Measurements from ENCODE around the gene CTRB2.
"Not testable (repeated sequence)": the region's sequence is repeated elsewhere in the genome, so short reads cannot be mapped to it uniquely, and the experiment has no call there.

CTRB2 gene

DNA sequence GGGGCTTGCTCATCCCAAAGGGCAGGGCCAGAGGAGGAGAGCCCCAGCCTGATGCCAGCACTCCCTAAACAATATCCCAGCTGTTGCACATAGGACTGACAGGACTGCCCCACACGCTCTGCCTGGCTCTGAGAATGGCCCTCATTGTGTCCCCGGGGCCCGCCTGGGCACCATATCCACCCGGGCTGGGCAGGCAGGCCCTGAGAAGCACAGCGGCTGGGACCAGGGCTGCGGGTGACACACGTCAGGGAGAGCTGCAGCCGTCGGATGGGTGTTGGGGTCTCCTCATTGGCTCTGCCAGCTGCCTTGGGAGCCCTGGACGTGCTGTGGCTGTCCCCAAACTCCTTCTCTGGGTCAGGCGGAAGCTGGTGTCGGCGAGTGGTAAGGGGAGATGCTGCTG is 40.3 kb upstream of the CTRB2 start:
- in situ Hi-C loops (cut with MboI; ENCODE audit: low sequenced_read_pairs, unreplicated experiment) = no loop called here
- no peak for DNase-seq (ENCODE audit: low spot score)
- TF ChIP-seq, protein P1, sequence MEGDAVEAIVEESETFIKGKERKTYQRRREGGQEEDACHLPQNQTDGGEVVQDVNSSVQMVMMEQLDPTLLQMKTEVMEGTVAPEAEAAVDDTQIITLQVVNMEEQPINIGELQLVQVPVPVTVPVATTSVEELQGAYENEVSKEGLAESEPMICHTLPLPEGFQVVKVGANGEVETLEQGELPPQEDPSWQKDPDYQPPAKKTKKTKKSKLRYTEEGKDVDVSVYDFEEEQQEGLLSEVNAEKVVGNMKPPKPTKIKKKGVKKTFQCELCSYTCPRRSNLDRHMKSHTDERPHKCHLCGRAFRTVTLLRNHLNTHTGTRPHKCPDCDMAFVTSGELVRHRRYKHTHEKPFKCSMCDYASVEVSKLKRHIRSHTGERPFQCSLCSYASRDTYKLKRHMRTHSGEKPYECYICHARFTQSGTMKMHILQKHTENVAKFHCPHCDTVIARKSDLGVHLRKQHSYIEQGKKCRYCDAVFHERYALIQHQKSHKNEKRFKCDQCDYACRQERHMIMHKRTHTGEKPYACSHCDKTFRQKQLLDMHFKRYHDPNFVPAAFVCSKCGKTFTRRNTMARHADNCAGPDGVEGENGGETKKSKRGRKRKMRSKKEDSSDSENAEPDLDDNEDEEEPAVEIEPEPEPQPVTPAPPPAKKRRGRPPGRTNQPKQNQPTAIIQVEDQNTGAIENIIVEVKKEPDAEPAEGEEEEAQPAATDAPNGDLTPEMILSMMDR (IDR thresholded peaks at IDR 0.05; ENCODE audit: borderline replicate concordance, control extremely low read depth, extremely low read depth, insufficient read depth, missing control alignments) = no peak

DNA sequence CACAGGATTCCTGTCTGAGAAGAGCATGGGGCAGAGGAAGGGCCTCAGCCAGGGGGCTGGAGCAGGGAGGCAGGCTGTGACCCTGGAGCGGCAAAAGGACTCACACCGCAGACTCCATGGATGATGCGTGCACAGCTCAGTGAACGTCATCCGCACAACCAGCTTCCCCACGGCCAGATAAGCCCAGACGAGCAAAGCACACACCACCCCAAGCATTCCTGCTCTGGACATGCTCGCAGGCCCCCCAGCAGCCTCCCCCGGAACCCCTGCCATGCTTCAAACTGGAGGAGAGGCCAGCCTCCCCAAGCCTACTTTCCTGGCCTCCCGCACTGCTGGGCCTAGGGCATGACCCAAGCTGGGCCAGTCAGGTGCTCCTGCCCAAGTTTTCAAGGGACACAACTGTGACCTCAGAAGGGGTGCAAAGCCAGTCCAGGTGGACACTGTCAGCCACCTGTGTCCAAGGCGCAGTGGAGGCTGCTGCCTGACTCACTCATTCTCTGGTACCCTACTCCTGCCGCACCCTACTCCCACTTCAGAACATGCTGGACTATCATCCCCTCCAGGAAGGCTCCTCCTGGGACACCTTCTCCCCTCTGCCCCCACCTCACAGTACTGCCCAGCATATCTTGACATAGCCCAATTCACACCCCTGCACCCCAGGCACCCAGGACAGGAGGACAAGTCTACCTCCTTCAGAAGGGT is 39.7 kb upstream of the CTRB2 start:
- in situ Hi-C loops (cut with MboI; ENCODE audit: low sequenced_read_pairs, unreplicated experiment) = no loop called here
- TF ChIP-seq, protein P1 (IDR thresholded peaks at IDR 0.05; ENCODE audit: borderline replicate concordance, control extremely low read depth, extremely low read depth, insufficient read depth, missing control alignments) = no peak
- DNase-seq (ENCODE audit: low spot score) = no peak

DNA sequence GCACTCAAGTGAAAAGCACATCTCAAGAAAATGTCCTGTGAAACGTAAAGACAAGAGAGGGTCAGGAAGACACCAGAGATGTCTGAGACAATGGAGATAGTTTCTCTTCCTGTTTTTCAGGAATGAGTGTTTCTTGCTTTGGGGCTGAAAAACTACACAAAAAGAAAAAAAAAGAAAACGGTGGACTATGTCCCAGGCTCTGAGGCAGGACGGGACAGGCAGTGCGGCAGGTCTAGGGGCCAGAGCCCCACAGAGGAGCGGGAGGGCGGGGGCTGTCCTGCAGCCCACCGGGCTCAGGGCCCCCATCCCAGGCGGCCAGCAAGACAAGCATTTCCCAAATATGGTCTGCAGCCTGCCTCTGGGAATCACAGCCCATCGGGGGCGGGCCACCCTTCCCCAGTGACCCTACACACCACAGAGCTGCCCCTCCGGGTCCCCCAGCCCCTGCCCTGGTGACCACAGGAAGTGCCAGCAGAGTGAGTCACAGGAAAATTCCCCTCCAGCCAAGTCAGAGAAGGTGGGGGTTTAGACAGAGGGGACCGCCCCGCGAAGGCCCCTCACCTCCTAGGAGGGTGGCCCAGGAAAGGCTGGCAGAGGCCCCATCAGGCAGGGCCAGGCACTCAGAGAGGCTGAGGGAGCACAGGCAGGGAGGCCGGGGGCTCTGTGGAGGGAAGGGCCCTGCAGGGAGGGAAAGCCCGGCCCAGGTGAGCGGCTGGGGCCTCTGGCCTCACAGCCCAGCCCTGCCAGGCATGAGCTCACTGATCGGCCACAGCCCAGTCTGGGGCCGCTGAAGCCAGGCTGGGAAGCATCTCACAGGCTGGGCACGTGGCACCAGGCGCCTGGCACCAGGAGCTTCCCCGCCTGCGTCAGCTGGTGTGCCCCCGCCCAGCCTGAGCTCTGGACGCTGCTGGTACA is 38.1 kb upstream of the CTRB2 start:
- TF ChIP-seq, protein P1 (IDR thresholded peaks at IDR 0.05; ENCODE audit: borderline replicate concordance, control extremely low read depth, extremely low read depth, insufficient read depth, missing control alignments) = no peak
- DNase-seq (ENCODE audit: low spot score) = no peak
- in situ Hi-C loops (cut with MboI; ENCODE audit: low sequenced_read_pairs, unreplicated experiment) = no loop called here

DNA sequence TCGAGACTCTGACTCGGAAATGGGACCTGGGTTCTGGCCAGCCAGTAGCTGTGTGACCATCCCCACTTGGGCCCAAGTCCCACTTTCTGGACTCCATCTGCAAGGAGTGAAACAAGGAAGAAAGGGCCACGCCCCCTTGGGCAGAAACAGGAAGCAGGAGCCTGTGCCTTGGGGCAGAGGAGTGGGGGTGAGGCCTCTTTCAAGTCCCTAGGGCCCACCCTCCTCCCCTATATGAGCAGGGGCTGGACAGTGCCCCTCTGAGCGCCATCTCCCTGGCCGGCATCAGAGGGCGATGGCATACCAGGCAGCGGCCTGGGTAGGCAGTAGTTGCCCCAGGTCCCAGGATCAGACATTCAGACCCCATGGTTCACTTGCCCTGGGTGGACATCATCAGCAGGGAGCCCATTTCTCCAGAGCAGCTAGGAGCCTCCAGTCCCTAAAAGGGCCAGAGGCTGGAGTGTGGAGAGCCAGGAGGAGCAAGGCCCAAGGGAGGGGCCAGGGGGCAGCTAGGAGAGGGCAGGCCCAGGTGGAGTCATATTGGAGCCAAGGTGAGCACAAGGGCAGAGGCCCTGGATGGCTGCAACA is 37.4 kb upstream of the CTRB2 start:
- in situ Hi-C loops (cut with MboI; ENCODE audit: low sequenced_read_pairs, unreplicated experiment) = no loop called here
- DNase-seq (ENCODE audit: low spot score) = no peak
- TF ChIP-seq, protein P1 (IDR thresholded peaks at IDR 0.05; ENCODE audit: borderline replicate concordance, control extremely low read depth, extremely low read depth, insufficient read depth, missing control alignments) = no peak

DNA sequence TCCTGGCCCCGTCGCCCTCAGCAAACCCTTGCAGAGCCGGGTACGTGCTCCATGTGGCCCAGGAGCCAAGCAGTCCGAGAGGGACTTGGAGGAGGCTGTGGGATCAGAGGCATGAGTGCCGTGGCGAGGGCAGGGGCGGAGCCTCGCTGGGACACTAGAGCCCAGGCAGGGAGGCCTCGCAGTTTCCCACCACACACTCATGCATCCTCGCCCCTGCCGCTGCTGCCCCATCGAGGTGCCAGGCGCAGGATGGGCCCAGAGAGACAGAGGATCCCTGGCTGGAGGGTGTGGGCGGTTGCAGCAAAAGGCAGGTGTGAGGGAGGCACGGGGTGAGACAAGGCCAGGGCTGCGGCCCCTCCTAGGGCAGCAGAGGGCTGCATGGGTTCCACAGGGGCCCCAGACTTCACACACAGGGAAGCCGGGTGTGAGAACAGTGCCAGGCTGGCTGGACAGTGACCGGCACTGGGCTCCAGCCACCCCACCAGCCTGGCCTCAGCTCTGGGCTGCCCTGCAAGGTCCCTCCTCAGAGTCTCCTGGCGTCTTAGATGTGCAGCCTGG is 36.8 kb upstream of the CTRB2 start:
- no peak for DNase-seq (ENCODE audit: low spot score)
- TF ChIP-seq, protein P1 (IDR thresholded peaks at IDR 0.05; ENCODE audit: borderline replicate concordance, control extremely low read depth, extremely low read depth, insufficient read depth, missing control alignments) = no peak
- in situ Hi-C loops (cut with MboI; ENCODE audit: low sequenced_read_pairs, unreplicated experiment) = no loop called here

DNA sequence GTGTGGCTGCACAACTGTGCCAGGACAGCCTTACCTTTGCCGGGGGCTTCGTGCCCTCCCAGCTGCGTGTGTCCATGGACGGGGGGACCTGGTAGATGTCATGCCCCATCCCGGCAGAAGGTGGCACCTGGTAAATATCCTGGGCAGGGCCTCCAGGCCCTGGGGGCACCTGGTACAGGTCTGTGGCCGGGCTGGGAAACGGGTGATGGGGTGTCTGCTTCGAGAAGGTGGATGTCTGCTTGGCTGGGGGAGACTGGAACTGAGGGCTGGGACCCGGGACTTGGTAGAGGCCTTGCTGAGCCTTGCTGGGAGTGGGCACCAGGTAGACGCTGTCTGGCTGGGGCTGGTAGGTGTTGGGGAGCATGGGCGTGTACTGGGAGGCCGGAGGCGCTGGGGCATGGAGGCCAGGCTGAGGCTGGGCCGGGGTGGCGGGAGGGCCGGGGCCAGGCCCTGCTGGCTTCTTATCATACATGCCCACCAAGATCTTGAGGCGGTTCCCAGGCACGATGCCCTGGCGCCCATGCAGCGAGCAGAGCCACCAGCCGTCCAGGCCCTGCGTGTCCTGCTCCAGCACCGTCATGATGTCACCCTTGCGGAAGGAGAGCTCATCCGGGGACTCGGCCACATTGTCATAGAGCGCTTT is 35.6 kb upstream of the CTRB2 start:
- DNase-seq (ENCODE audit: low spot score); in situ Hi-C loops (cut with MboI; ENCODE audit: low sequenced_read_pairs, unreplicated experiment): not testable (repeated sequence)

Data from GM13976 (cell line).